Astrocyte (in vitro differentiated cells and primary cell): Measurements from ENCODE around the gene AQP12B.

Source experiments
- CTCF ChIP-seq: IDR thresholded peaks from 2 replicates; pipeline ENCODE4 v1.5.1; 2011; ENCODE audit warnings: low read depth, mild to moderate bottlenecking, inconsistent platforms, low read length, moderate library complexity; ENCODE audit not compliant: insufficient read depth
- EZH2 ChIP-seq: IDR thresholded peaks from 2 replicates; pipeline ENCODE4 v1.6.1; 2012; ENCODE audit warnings: mild to moderate bottlenecking, low read length, inconsistent platforms; ENCODE audit not compliant: insufficient read depth

- TF ChIP-seq EZH2 (no peak), CTCF (no peak)
Observed at GRCh38 chr2:240640939-240641338, 41.7 kb downstream of the AQP12B start.
